Endothelial cell of umbilical vein (primary cell): ENCODE measurements around the gene SKIC3. TPM values are rescaled to one million over a fixed set of nuclear protein-coding genes. Genes with fewer than 3 reads are reported as not detected.

ENCODE experiments used
- BruUV-seq: library from RNA; stranded (reverse); fragments of 400-500 nt; replicated peaks from 2 replicates; lab custom pipeline; 2021; lab: Mats Ljungman, UMichigan
- CTCF ChIA-PET: fragments of 300-600, 350-600 bp; sonication (Branson Sonifier 250); formaldehyde crosslinking; loops from one replicate; lab custom pipeline; 2021; ENCODE audit warnings: antibody characterized with exemption, inconsistent platforms; lab: Charles Lee
- POLR2A ChIA-PET: fragments of 300-600, 350-600 bp; sonication (Branson Sonifier 250); formaldehyde crosslinking; loops from one replicate; lab custom pipeline; 2021; ENCODE audit warnings: antibody characterized with exemption, inconsistent platforms; lab: Charles Lee
- DNase-seq: peaks from one replicate; pipeline ENCODE4 v3.0.0-alpha.2; 2011; ENCODE audit warnings: low read depth, low spot score
- FAIRE-seq: peaks from 2 replicates; lab custom pipeline; 2011; peaks lifted over from hg19 to GRCh38; lab: Jason Lieb, UNC
- H2AFZ ChIP-seq: 2 replicates; pipeline ENCODE4 v1.6.0; 2012; ENCODE audit warnings: low read depth, low read length, control low read depth, inconsistent platforms
- H3K27ac ChIP-seq: 2 replicates; pipeline ENCODE4 v1.5.1; 2011; ENCODE audit warnings: low read depth, mild to moderate bottlenecking, control low read depth, low read length, moderate library complexity; ENCODE audit not compliant: insufficient read depth
- H3K27me3 ChIP-seq, 2 experiments: 2 replicates each; pipeline versions ENCODE4 v1.6.0 to v1.6.1; 2011; ENCODE audit warnings: low read length in 2 of 2, mixed read lengths in 1 of 2; ENCODE audit not compliant: control insufficient read depth in 2 of 2, insufficient read depth in 2 of 2
- H3K36me3 ChIP-seq, 2 experiments: 2 replicates in 1 of 2; 3 replicates in 1 of 2; pipeline ENCODE4 v1.5.1; 2011; ENCODE audit warnings: low read length in 2 of 2, mild to moderate bottlenecking in 1 of 2, moderate library complexity in 1 of 2; ENCODE audit not compliant: control insufficient read depth in 2 of 2, insufficient read depth in 2 of 2; ENCODE audit errors: extremely low read depth in 1 of 2
- H3K4me1 ChIP-seq: 3 replicates; pipeline ENCODE4 v1.5.1; 2011; ENCODE audit warnings: mild to moderate bottlenecking, low read length; ENCODE audit not compliant: control insufficient read depth, insufficient read depth; ENCODE audit errors: extremely low read depth
- H3K4me2 ChIP-seq: 2 replicates; pipeline ENCODE4 v1.6.1; 2011; ENCODE audit warnings: low read length, control low read depth, mixed read lengths; ENCODE audit not compliant: insufficient read depth
- H3K4me3 ChIP-seq, 3 experiments: fragments of 200-600 bp in 1 of 3; sonication (generic), shearing (Covaris generic) in 1 of 3; replicated peaks in 1 of 3; 2 replicates each; pipeline ENCODE4 v1.5.1; 2011 to 2016; ENCODE audit warnings: control low read depth in 3 of 3, low read length in 3 of 3, mild to moderate bottlenecking in 2 of 3, inconsistent platforms in 1 of 3, low read depth in 1 of 3, moderate library complexity in 1 of 3; ENCODE audit not compliant: insufficient read depth in 1 of 3
- H3K79me2 ChIP-seq: 2 replicates; pipeline ENCODE4 v1.6.0; 2012; ENCODE audit warnings: low read length, inconsistent platforms; ENCODE audit not compliant: control insufficient read depth, insufficient read depth
- H3K9ac ChIP-seq: replicated peaks from 2 replicates; pipeline ENCODE3; 2011; ENCODE audit warnings: low read length, control low read depth; ENCODE audit not compliant: insufficient read depth; ENCODE audit errors: extremely low read depth
- H3K9me1 ChIP-seq: replicated peaks from 3 replicates; pipeline ENCODE4 v1.6.0; 2011; ENCODE audit warnings: mild to moderate bottlenecking, low read length; ENCODE audit not compliant: control insufficient read depth, insufficient read depth; ENCODE audit errors: extremely low read depth
- H3K9me3 ChIP-seq: replicated peaks from 2 replicates; pipeline ENCODE4 v1.5.1; 2012; ENCODE audit warnings: low read length, inconsistent platforms; ENCODE audit not compliant: control insufficient read depth, insufficient read depth
- H4K20me1 ChIP-seq: replicated peaks from 2 replicates; pipeline ENCODE3; 2011; ENCODE audit warnings: mild to moderate bottlenecking, low read length; ENCODE audit not compliant: control insufficient read depth, insufficient read depth; ENCODE audit errors: extremely low read depth
- EZH2 ChIP-seq: IDR thresholded peaks from 2 replicates; pipeline ENCODE4 v1.6.1; 2012; ENCODE audit warnings: borderline replicate concordance, low read depth, mild to moderate bottlenecking, moderate library complexity, low read length, inconsistent platforms; ENCODE audit not compliant: severe bottlenecking
- FOS ChIP-seq: IDR thresholded peaks from 2 replicates; pipeline ENCODE4 v1.6.1; 2011; ENCODE audit warnings: mild to moderate bottlenecking, low read length, moderate library complexity, borderline replicate concordance; ENCODE audit not compliant: insufficient read depth
- GATA2 ChIP-seq: IDR thresholded peaks from 2 replicates; pipeline ENCODE4 v1.7.0; 2011; ENCODE audit warnings: low read depth, mild to moderate bottlenecking, moderate library complexity, mixed read lengths, low read length; ENCODE audit not compliant: insufficient read length, insufficient read depth
- JUN ChIP-seq: IDR thresholded peaks from 2 replicates; pipeline ENCODE4 v1.6.1; 2011; ENCODE audit warnings: borderline replicate concordance, low read depth; ENCODE audit not compliant: insufficient read length, insufficient read depth
- MYC ChIP-seq: IDR thresholded peaks from one replicate; pipeline ENCODE4 v1.6.1; 2011; ENCODE audit warnings: mild to moderate bottlenecking, low read depth, low read length
- POLR2A ChIP-seq: IDR thresholded peaks from 2 replicates; pipeline ENCODE4 v1.6.1; 2012; ENCODE audit warnings: low read depth, mild to moderate bottlenecking, control low read depth, low read length
- POLR2AphosphoS5 ChIP-seq: IDR thresholded peaks from 2 replicates; pipeline ENCODE4 v1.6.1; 2012; ENCODE audit warnings: low read depth, mild to moderate bottlenecking, control low read depth, low read length, moderate library complexity; ENCODE audit not compliant: insufficient read depth
- dilution Hi-C: fragments of 300-500 bp; cut with MboI; formaldehyde crosslinking; loops from one replicate; pipeline ENCODE4 v1.15.0; 2019; ENCODE audit warnings: low sequenced_read_pairs; ENCODE audit not compliant: extremely low pct_ligation_motif_present
- intact Hi-C: fragments of 100-400 bp; cut with micrococcal nuclease; formaldehyde crosslinking; loops from one replicate; pipeline ENCODE4 v1.10.0; 2022
- polyA plus RNA-seq, 4 experiments: library from polyadenylated mRNA; depleted of rRNA in 3 of 4; stranded (reverse) in 3 of 4; unstranded in 1 of 4; fragments of >200 nt; gene quantifications; 2 replicates each; pipeline versions ENCODE4 v1.2.1 to v1.2.3, GENCODE V29; 2011 to 2012; ENCODE audit warnings: missing spikeins in 1 of 4
- small RNA-seq: library from RNA; depleted of rRNA; stranded (forward); fragments of <200 nt; gene quantifications from one replicate; pipeline ENCODE3, GENCODE V24; 2012; ENCODE audit warnings: low replicate concordance, low read depth; ENCODE audit not compliant: insufficient read depth, insufficient read length
- total RNA-seq: library from RNA; stranded (reverse); gene quantifications from 2 replicates; pipeline ENCODE4 v1.2.3, GENCODE V29; 2021
- TF ChIP-seq, protein P1 (sequence below): IDR thresholded peaks from 2 replicates; pipeline ENCODE4 v1.6.1; 2011; ENCODE audit not compliant: insufficient read depth, insufficient read length
- TF ChIP-seq, protein P2 (sequence below), 2 donors: IDR thresholded peaks; 1 replicate in 1 of 2; 2 replicates in 1 of 2; pipeline ENCODE4 v1.5.1; 2011; ENCODE audit warnings: low read length in 2 of 2, mild to moderate bottlenecking in 2 of 2, moderate library complexity in 2 of 2, control low read depth in 1 of 2, inconsistent platforms in 1 of 2, low read depth in 1 of 2; ENCODE audit not compliant: insufficient read depth in 1 of 2; ENCODE audit errors: extremely low read depth in 1 of 2

The SKIC3 gene
- total and polyA plus RNA-seq, 2 donors (not counting 3 experiments of a cell fraction or from before 2014, with no cell fraction given), result 18.8 to 100 TPM

- Histone ChIP-seq H3K9me1 (no peaks in the 10 kb centered on the region), H3K9me3 (no peaks in the 10 kb centered on the region), H3K4me3 (no peak overlapping the region), H3K4me2 (no peak overlapping the region), H2AFZ (no peak overlapping the region), H3K9ac (no peak overlapping the region), H3K4me1 (no peaks in the 10 kb centered on the region), H3K79me2 (no peaks in the 10 kb centered on the region), H3K36me3 (peaks cover 8 to 26% of the 10 kb centered on the region in 2 experiments), H3K27me3 (no peaks in the 10 kb centered on the region), H4K20me1 (no peaks in the 10 kb centered on the region), H3K27ac (no peak overlapping the region)
- dilution Hi-C loops (no loop called here), intact Hi-C loops (no loop called here)
- FAIRE-seq (no peak), DNase-seq (no peak)
- CTCF ChIA-PET, result interaction anchor here (0.9 kb wide), 1 partner anchor 540 kb away, joined by 4 read pairs; no protein-coding TSS in a partner anchor
- POLR2A ChIA-PET, result no interaction called here
- no TSS peak for BruUV-seq
- TF ChIP-seq FOS, result no peak
- TF ChIP-seq POLR2AphosphoS5, result no peak
- TF ChIP-seq MYC, result no peak
- no peak for TF ChIP-seq JUN
- TF ChIP-seq, protein P1, sequence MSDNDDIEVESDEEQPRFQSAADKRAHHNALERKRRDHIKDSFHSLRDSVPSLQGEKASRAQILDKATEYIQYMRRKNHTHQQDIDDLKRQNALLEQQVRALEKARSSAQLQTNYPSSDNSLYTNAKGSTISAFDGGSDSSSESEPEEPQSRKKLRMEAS, result no peak
- no peak for TF ChIP-seq GATA2
- TF ChIP-seq, protein P2, sequence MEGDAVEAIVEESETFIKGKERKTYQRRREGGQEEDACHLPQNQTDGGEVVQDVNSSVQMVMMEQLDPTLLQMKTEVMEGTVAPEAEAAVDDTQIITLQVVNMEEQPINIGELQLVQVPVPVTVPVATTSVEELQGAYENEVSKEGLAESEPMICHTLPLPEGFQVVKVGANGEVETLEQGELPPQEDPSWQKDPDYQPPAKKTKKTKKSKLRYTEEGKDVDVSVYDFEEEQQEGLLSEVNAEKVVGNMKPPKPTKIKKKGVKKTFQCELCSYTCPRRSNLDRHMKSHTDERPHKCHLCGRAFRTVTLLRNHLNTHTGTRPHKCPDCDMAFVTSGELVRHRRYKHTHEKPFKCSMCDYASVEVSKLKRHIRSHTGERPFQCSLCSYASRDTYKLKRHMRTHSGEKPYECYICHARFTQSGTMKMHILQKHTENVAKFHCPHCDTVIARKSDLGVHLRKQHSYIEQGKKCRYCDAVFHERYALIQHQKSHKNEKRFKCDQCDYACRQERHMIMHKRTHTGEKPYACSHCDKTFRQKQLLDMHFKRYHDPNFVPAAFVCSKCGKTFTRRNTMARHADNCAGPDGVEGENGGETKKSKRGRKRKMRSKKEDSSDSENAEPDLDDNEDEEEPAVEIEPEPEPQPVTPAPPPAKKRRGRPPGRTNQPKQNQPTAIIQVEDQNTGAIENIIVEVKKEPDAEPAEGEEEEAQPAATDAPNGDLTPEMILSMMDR (IDR thresholded peaks at IDR 0.05; ENCODE audit: extremely low read depth in 1 of 2, insufficient read depth in 1 of 2, low read depth in 1 of 2, low read length in 2 of 2), result no peak
- TF ChIP-seq POLR2A, result no peak
- TF ChIP-seq EZH2, result no peak
Observed at GRCh38 chr5:95508550-95508949, 46.2 kb downstream of the SKIC3 start.

Small RNA genes within 50 kb of the gene (small RNA-seq; reads per million reads assigned to genes)
- gene RNU6-308P, result not detected

Other genes starting within 250 kb of the SKIC3 start
- not detected in 2 replicates for gene FAM81B, start 163.6 kb downstream of the SKIC3 start, total RNA-seq
- gene FAM81B, start 163.6 kb downstream of the SKIC3 start, polyA plus RNA-seq, result not detected in 2 replicates
- 4.9 and 5.3 TPM in 2 replicates for gene ARSK, start 124 bp upstream of the SKIC3 start, total RNA-seq
- gene ARSK, start 124 bp upstream of the SKIC3 start, polyA plus RNA-seq, result 2.8 and 3.7 TPM in 2 replicates
- 0.31 and 0.35 TPM in 2 replicates for gene GPR150, start 65.1 kb upstream of the SKIC3 start, total RNA-seq
- 0.16 and 0.28 TPM in 2 replicates for gene GPR150, start 65.1 kb upstream of the SKIC3 start, polyA plus RNA-seq
- 1.1 and 2.0 TPM in 2 replicates for gene RFESD, start 91.8 kb upstream of the SKIC3 start, total RNA-seq
- 0.57 and 0.88 TPM in 2 replicates for gene RFESD, start 91.8 kb upstream of the SKIC3 start, polyA plus RNA-seq
- not detected in 2 replicates for gene SPATA9, start 128.0 kb upstream of the SKIC3 start, total RNA-seq
- gene SPATA9, start 128.0 kb upstream of the SKIC3 start, polyA plus RNA-seq, result 0.07 TPM in 1 of 2 replicates, not detected in the other
- gene RHOBTB3, start 176.4 kb upstream of the SKIC3 start, total RNA-seq, result 37.6 and 44.1 TPM in 2 replicates
- gene RHOBTB3, start 176.4 kb upstream of the SKIC3 start, polyA plus RNA-seq, result 42.2 and 52.1 TPM in 2 replicates